IPS DF 6.9 (cell line): ENCODE results near the gene SLC16A9.
"Not testable (repeated sequence)": the region's sequence is repeated elsewhere in the genome, so short reads cannot be mapped to it uniquely, and the experiment has no call there.

Experiments used
- DNase-seq: peaks from one replicate; pipeline ENCODE4 v3.0.0-alpha.2; 2013; ENCODE audit warnings: low read depth, low spot score
- H3K27ac ChIP-seq: one replicate; pipeline ENCODE4 v1.5.1; 2013; ENCODE audit warnings: low read length, control low read depth
- H3K27me3 ChIP-seq: 2 replicates; pipeline ENCODE4 v1.6.1; 2013; ENCODE audit warnings: mild to moderate bottlenecking, low read length; ENCODE audit not compliant: control insufficient read depth, insufficient read depth
- H3K36me3 ChIP-seq: 2 replicates; pipeline ENCODE4 v1.6.1; 2013; ENCODE audit warnings: low read length; ENCODE audit not compliant: control insufficient read depth, insufficient read depth
- H3K4me1 ChIP-seq: 2 replicates; pipeline ENCODE4 v1.6.1; 2013; ENCODE audit warnings: low read length; ENCODE audit not compliant: control insufficient read depth, insufficient read depth
- H3K4me3 ChIP-seq: 2 replicates; pipeline ENCODE4 v1.5.1; 2013; ENCODE audit warnings: mild to moderate bottlenecking, low read length
- H3K9me3 ChIP-seq: 2 replicates; pipeline ENCODE4 v1.6.1; 2013; ENCODE audit warnings: low read length, inconsistent platforms; ENCODE audit not compliant: control insufficient read depth, insufficient read depth
- WGBS: extraction: QIAGEN DNeasy Blood & Tissue Kit; methylation state at CpG from one replicate; pipeline ENCODE4 v1.1.7; 2013; ENCODE audit warnings: mixed read lengths, missing lambda C conversion rate; ENCODE audit not compliant: insufficient read length, insufficient coverage; 5-methylcytosine and 5-hydroxymethylcytosine counted together

The SLC16A9 gene

GRCh38 chr10:59741583-59741982 lies 31.9 kb upstream of the SLC16A9 start:
- no peaks in the 10 kb centered on the region for H3K36me3 ChIP-seq
- H3K9me3 ChIP-seq, result no peaks in the 10 kb centered on the region
- H3K4me1 ChIP-seq, result no peaks in the 10 kb centered on the region
- no peak for DNase-seq
- WGBS, result no CpG with 5 or more reads among the region's 5 CpGs
- no peak overlapping the region for H3K27ac ChIP-seq
- H3K4me3 ChIP-seq, result no peak overlapping the region
- H3K27me3 ChIP-seq, result no peaks in the 10 kb centered on the region

GRCh38 chr10:59741048-59741447 lies 31.4 kb upstream of the SLC16A9 start:
- no peak for DNase-seq
- Histone ChIP-seq H3K27ac (no peak overlapping the region), H3K27me3 (no peaks in the 10 kb centered on the region), H3K36me3 (no peaks in the 10 kb centered on the region), H3K4me3 (no peak overlapping the region), H3K4me1 (no peaks in the 10 kb centered on the region), H3K9me3 (no peaks in the 10 kb centered on the region)

GRCh38 chr10:59736749-59737148 lies 27.1 kb upstream of the SLC16A9 start:
- no peaks in the 10 kb centered on the region for H3K27me3 ChIP-seq
- no peaks in the 10 kb centered on the region for H3K4me1 ChIP-seq
- no peak overlapping the region for H3K4me3 ChIP-seq
- H3K27ac ChIP-seq, result no peak overlapping the region
- WGBS, result no CpG with 5 or more reads among the region's 1 CpG
- H3K36me3 ChIP-seq, result no peaks in the 10 kb centered on the region
- no peaks in the 10 kb centered on the region for H3K9me3 ChIP-seq
- DNase-seq, result no peak

- H3K4me1 ChIP-seq, result no peaks in the 10 kb centered on the region
- H3K9me3 ChIP-seq, result no peaks in the 10 kb centered on the region
- no peak overlapping the region for H3K4me3 ChIP-seq
- WGBS, result no CpG with 5 or more reads among the region's 1 CpG
- H3K27ac ChIP-seq, result no peak overlapping the region
- no peak for DNase-seq
- H3K27me3 ChIP-seq, result no peaks in the 10 kb centered on the region
- H3K36me3 ChIP-seq, result no peaks in the 10 kb centered on the region
Observed at GRCh38 chr10:59735296-59735695, 25.6 kb upstream of the SLC16A9 start.

- 100% methylated on average over 1 of the region's 3 CpGs for WGBS
- no peaks in the 10 kb centered on the region for H3K9me3 ChIP-seq
- no peak overlapping the region for H3K27ac ChIP-seq
- no peak overlapping the region for H3K4me3 ChIP-seq
- H3K27me3 ChIP-seq, result no peaks in the 10 kb centered on the region
- DNase-seq, result no peak
- H3K36me3 ChIP-seq, result no peaks in the 10 kb centered on the region
- H3K4me1 ChIP-seq, result no peaks in the 10 kb centered on the region
Observed at GRCh38 chr10:59734014-59734462, 24.4 kb upstream of the SLC16A9 start.

GRCh38 chr10:59733321-59734013 lies 23.8 kb upstream of the SLC16A9 start:
- not testable (repeated sequence) for H3K27ac ChIP-seq, DNase-seq, H3K27me3 ChIP-seq, H3K36me3 ChIP-seq, H3K9me3 ChIP-seq, H3K4me3 ChIP-seq, H3K4me1 ChIP-seq
- WGBS, result no CpG with 5 or more reads among the region's 16 CpGs

- H3K27ac ChIP-seq, H3K4me1 ChIP-seq, H3K4me3 ChIP-seq, H3K27me3 ChIP-seq, H3K9me3 ChIP-seq, H3K36me3 ChIP-seq, DNase-seq: not testable (repeated sequence)
- WGBS, result no CpG with 5 or more reads among the region's 4 CpGs
Observed at GRCh38 chr10:59732849-59733248, 23.2 kb upstream of the SLC16A9 start.

- WGBS, result no CpG with 5 or more reads among the region's 4 CpGs
- not testable (repeated sequence) for DNase-seq, H3K27me3 ChIP-seq, H3K27ac ChIP-seq, H3K4me1 ChIP-seq, H3K4me3 ChIP-seq, H3K36me3 ChIP-seq, H3K9me3 ChIP-seq
Observed at GRCh38 chr10:59729167-59729566, 19.5 kb upstream of the SLC16A9 start.

GRCh38 chr10:59724098-59724938 lies 14.7 kb upstream of the SLC16A9 start:
- Histone ChIP-seq H3K9me3 (no peaks in the 10 kb centered on the region), H3K36me3 (no peaks in the 10 kb centered on the region), H3K4me1 (no peaks in the 10 kb centered on the region), H3K27ac (no peak overlapping the region), H3K27me3 (no peaks in the 10 kb centered on the region), H3K4me3 (no peak overlapping the region)
- DNase-seq, result no peak
- no CpG with 5 or more reads among the region's 3 CpGs for WGBS

GRCh38 chr10:59720377-59720776 lies 10.7 kb upstream of the SLC16A9 start:
- no peak overlapping the region for H3K4me3 ChIP-seq
- no peak for DNase-seq
- H3K4me1 ChIP-seq, result no peaks in the 10 kb centered on the region
- no peaks in the 10 kb centered on the region for H3K9me3 ChIP-seq
- no peaks in the 10 kb centered on the region for H3K36me3 ChIP-seq
- no peak overlapping the region for H3K27ac ChIP-seq
- H3K27me3 ChIP-seq, result no peaks in the 10 kb centered on the region

GRCh38 chr10:59719374-59719773 lies 9.7 kb upstream of the SLC16A9 start:
- no CpG with 5 or more reads among the region's 2 CpGs for WGBS
- Histone ChIP-seq H3K27me3 (no peaks in the 10 kb centered on the region), H3K36me3 (no peaks in the 10 kb centered on the region), H3K27ac (no peak overlapping the region), H3K4me1 (no peaks in the 10 kb centered on the region), H3K9me3 (no peaks in the 10 kb centered on the region), H3K4me3 (no peak overlapping the region)
- DNase-seq, result no peak
